Parathyroid adenoma (tissue), 2 donors: ENCODE measurements around the gene TBX2.

Source experiments
- H2AFZ ChIP-seq: fragments of 300-600 bp; sonication (generic); one replicate; pipeline ENCODE4 v1.7.0; 2017; ENCODE audit warnings: antibody characterized with exemption, mild to moderate bottlenecking
- H3K27ac ChIP-seq: fragments of 300-600 bp; sonication (generic); one replicate; pipeline ENCODE4 v1.7.0; 2017
- H3K27me3 ChIP-seq: fragments of 300-600 bp; sonication (generic); one replicate; pipeline ENCODE4 v1.7.0; 2017; ENCODE audit warnings: low read length; ENCODE audit not compliant: control insufficient read depth, insufficient read depth
- H3K36me3 ChIP-seq: fragments of 300-600 bp; sonication (generic); one replicate; pipeline ENCODE4 v1.7.0; 2017; ENCODE audit warnings: low read length; ENCODE audit not compliant: control insufficient read depth, insufficient read depth
- H3K4me1 ChIP-seq: fragments of 300-600 bp; sonication (generic); one replicate; pipeline ENCODE4 v1.7.0; 2017; ENCODE audit warnings: control low read depth
- H3K4me2 ChIP-seq: fragments of 300-600 bp; sonication (generic); one replicate; pipeline ENCODE4 v1.7.0; 2017; ENCODE audit warnings: low read length
- H3K4me3 ChIP-seq: fragments of 300-600 bp; sonication (generic); one replicate; pipeline ENCODE4 v1.7.0; 2017; ENCODE audit warnings: low read depth, low read length
- H3K79me2 ChIP-seq: fragments of 300-600 bp; sonication (generic); one replicate; pipeline ENCODE4 v1.7.0; 2017; ENCODE audit warnings: control low read depth
- H3K9ac ChIP-seq: fragments of 300-600 bp; sonication (generic); one replicate; pipeline ENCODE4 v1.7.0; 2017; ENCODE audit warnings: mild to moderate bottlenecking
- H3K9me3 ChIP-seq: fragments of 300-600 bp; sonication (generic); one replicate; pipeline ENCODE4 v1.7.0; 2017; ENCODE audit warnings: low read length; ENCODE audit not compliant: control insufficient read depth
- TF ChIP-seq, protein P1 (sequence below): fragments of 300-600 bp; sonication (generic); IDR thresholded peaks from one replicate; pipeline ENCODE4 v1.7.0; 2017; ENCODE audit warnings: antibody characterized with exemption, mild to moderate bottlenecking
- donor health status: primary hyperparathyroidism.

Gene TBX2

DNA sequence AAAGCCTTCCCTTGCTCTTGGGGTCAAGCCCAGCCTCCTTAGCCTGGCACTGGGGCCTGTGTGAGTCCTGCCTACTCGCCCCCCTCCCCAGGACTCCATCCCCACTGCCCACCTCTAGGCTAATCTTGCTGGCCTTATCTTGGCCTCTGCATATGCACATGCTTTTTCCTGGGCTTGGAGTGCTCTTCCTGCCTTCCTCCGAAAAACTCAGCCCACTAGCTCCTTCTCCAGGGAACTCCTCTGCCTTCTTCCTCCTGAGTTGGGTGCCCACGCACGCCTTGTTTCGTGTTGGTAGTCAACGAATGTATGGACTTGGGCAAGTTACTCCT is 16.5 kb downstream of the TBX2 start:
- TF ChIP-seq, protein P1, sequence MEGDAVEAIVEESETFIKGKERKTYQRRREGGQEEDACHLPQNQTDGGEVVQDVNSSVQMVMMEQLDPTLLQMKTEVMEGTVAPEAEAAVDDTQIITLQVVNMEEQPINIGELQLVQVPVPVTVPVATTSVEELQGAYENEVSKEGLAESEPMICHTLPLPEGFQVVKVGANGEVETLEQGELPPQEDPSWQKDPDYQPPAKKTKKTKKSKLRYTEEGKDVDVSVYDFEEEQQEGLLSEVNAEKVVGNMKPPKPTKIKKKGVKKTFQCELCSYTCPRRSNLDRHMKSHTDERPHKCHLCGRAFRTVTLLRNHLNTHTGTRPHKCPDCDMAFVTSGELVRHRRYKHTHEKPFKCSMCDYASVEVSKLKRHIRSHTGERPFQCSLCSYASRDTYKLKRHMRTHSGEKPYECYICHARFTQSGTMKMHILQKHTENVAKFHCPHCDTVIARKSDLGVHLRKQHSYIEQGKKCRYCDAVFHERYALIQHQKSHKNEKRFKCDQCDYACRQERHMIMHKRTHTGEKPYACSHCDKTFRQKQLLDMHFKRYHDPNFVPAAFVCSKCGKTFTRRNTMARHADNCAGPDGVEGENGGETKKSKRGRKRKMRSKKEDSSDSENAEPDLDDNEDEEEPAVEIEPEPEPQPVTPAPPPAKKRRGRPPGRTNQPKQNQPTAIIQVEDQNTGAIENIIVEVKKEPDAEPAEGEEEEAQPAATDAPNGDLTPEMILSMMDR: no peak
- H3K79me2 ChIP-seq: no peaks in the 10 kb centered on the region
- H3K4me3 ChIP-seq: no peak overlapping the region

DNA sequence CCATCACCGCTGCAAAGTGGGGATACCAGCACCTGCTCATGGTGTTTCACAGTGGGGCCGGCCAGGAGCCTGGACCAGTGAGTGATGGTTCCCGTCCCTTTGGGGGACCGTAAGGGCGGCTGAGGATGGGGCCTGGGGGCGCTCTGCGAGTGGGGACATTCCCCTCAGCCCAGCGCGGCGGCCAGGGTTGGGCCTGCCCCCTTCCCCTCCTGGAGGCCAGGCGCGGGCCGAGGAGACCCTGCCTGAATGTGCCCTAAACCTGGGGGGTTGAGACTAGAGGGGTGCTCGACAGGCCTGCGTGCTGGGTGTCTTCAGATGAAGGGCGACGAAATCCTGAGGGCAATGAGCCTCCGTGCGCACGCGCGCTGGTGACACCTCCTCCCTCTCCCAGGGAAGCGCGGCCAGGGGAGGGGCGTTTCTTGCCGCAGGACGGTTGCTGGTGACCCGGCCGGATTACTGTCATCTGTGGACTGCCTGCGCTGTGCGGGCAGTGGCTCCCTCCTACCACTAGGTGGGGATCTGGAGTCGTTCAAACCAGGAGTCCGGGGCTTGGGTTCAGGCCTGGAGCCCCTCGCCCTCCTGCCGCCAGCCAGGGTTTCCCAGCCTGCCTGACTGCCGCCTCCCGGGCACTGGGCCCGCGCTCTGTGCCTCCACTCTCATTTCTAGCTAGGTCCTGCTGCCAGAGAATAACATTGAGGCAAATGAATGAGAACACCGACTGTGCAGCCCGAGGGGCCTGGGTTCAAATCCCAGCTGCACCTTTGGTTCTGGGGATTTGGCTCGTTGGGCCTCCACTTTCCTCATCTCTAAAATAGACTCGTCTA is 17.1 kb downstream of the TBX2 start:
- no peak overlapping the region for H3K27ac ChIP-seq
- TF ChIP-seq, protein P1: peak; percentile 88
- H3K4me2 ChIP-seq: peak overlapping the region; percentile 47
- no peaks in the 10 kb centered on the region for H3K79me2 ChIP-seq
- no peaks in the 10 kb centered on the region for H3K36me3 ChIP-seq
- no peaks in the 10 kb centered on the region for H3K27me3 ChIP-seq
- H3K4me1 ChIP-seq: peaks cover 3% of the 10 kb centered on the region
- H3K9ac ChIP-seq: no peak overlapping the region
- peak overlapping the region; percentile 70 for H2AFZ ChIP-seq
- no peak overlapping the region for H3K4me3 ChIP-seq
- no peaks in the 10 kb centered on the region for H3K9me3 ChIP-seq

More for the DNA sequence above, 16.5 kb downstream of the TBX2 start:
- Histone ChIP-seq H3K4me2 (peak overlapping the region; percentile 47), H3K9me3 (no peaks in the 10 kb centered on the region), H3K36me3 (no peaks in the 10 kb centered on the region), H2AFZ (peak overlapping the region; percentile 70), H3K9ac (no peak overlapping the region), H3K27ac (no peak overlapping the region), H3K27me3 (no peaks in the 10 kb centered on the region), H3K4me1 (peaks cover 4% of the 10 kb centered on the region)

DNA sequence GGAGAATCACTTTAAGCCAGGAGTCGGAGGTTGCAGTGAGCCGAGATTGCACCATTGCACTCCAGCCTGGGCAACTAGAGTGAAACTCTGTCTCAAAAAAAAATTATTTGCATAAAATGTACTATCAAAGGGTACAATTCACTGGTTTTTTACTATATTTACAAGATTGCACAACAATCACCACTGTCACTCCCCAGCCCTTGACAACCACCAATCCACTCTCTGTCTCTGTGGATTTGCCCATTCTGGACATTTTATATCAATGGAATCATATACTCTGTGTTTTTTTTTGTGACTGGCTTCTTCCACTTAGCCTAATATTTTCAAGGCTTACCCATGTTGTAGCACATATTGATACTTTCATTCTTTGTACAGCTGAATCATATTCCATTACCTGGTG is 18.8 kb downstream of the TBX2 start:
- H3K36me3 ChIP-seq: no peaks in the 10 kb centered on the region
- H3K4me1 ChIP-seq: no peaks in the 10 kb centered on the region
- H3K9me3 ChIP-seq: no peaks in the 10 kb centered on the region
- H3K9ac ChIP-seq: no peak overlapping the region
- H3K27me3 ChIP-seq: no peaks in the 10 kb centered on the region
- no peaks in the 10 kb centered on the region for H3K79me2 ChIP-seq
- no peak overlapping the region for H3K27ac ChIP-seq
- no peak overlapping the region for H2AFZ ChIP-seq
- H3K4me2 ChIP-seq: no peak overlapping the region
- no peak overlapping the region for H3K4me3 ChIP-seq
- TF ChIP-seq, protein P1: no peak

DNA sequence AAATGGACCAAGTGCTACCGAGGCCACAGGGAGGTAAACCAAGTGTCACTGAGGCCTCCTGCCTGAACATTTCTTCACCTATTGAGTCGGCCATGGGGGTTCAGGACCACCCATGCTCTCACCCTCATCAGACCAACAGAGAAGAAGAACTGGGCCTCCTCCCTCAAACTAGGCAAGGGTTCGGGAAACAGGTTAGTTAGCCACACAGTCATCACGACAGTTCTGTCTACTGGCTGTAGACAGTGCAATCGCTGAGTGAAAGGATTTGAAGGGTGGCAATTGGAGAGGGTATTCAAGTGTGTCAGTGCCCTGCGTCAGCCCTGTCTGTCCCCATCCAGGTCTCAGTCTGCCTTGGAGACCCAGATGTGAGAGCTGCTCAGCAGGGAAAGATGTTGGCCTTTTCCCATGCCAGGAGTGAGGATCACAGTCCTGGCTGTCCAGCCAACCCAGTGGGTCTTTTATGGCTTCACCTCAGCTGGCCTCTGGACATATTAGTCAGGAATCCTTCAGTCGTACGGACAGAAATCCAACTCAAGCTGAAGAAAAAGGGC is 19.9 kb downstream of the TBX2 start:
- H3K4me1 ChIP-seq: no peaks in the 10 kb centered on the region
- TF ChIP-seq, protein P1: no peak
- H3K36me3 ChIP-seq: no peaks in the 10 kb centered on the region
- H3K4me2 ChIP-seq: no peak overlapping the region
- H3K27me3 ChIP-seq: no peaks in the 10 kb centered on the region
- H3K9ac ChIP-seq: no peak overlapping the region
- no peaks in the 10 kb centered on the region for H3K9me3 ChIP-seq
- no peak overlapping the region for H3K27ac ChIP-seq
- H2AFZ ChIP-seq: no peak overlapping the region
- H3K4me3 ChIP-seq: no peak overlapping the region
- H3K79me2 ChIP-seq: no peaks in the 10 kb centered on the region

DNA sequence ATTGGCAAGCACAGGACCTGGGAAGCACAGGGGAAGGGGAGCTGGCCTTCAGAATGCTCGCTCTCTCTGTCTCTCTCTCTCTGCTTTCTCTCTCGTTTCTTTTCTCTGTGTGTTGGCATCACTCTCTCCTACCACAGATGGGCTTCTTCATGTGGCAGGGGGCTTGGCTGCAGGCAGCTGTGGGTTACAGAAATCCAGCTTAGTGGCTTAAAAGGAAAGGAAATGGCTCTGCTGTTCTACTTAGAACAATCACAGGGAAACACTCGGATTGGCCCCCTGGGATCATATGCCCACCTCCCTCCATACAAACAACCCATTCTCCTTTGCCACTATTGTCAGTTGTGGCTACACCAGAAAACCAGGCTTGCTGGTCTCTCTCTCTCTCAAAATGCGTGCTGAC is 20.4 kb downstream of the TBX2 start:
- H3K9ac ChIP-seq: no peak overlapping the region

More for the DNA sequence above, 20.4 kb downstream of the TBX2 start:
- H2AFZ ChIP-seq: no peak overlapping the region
- no peaks in the 10 kb centered on the region for H3K79me2 ChIP-seq
- H3K4me2 ChIP-seq: no peak overlapping the region
- TF ChIP-seq, protein P1: no peak
- H3K27me3 ChIP-seq: no peaks in the 10 kb centered on the region
- no peaks in the 10 kb centered on the region for H3K36me3 ChIP-seq
- no peaks in the 10 kb centered on the region for H3K4me1 ChIP-seq
- H3K4me3 ChIP-seq: no peak overlapping the region
- H3K27ac ChIP-seq: no peak overlapping the region
- no peaks in the 10 kb centered on the region for H3K9me3 ChIP-seq
